HUES6 (cell line): ENCODE results near the gene STARD8.

Experiments
- H3K27ac ChIP-seq: 2 replicates; pipeline ENCODE4 v1.7.0; 2013; ENCODE audit warnings: low read depth, mild to moderate bottlenecking, low read length, inconsistent platforms
- H3K27me3 ChIP-seq: 2 replicates; pipeline ENCODE4 v1.6.1; 2013; ENCODE audit warnings: low read length; ENCODE audit not compliant: control insufficient read depth, insufficient read depth
- H3K36me3 ChIP-seq: 2 replicates; pipeline ENCODE4 v1.6.1; 2013; ENCODE audit warnings: low read length; ENCODE audit not compliant: control insufficient read depth, insufficient read depth
- H3K4me1 ChIP-seq: 2 replicates; pipeline ENCODE4 v1.6.1; 2013; ENCODE audit warnings: low read length; ENCODE audit not compliant: control insufficient read depth, insufficient read depth
- H3K4me3 ChIP-seq: 2 replicates; pipeline ENCODE4 v1.5.1; 2013; ENCODE audit warnings: low read depth, low read length
- H3K9ac ChIP-seq: one replicate; pipeline ENCODE4 v1.6.1; 2013; ENCODE audit warnings: mild to moderate bottlenecking, low read length
- H3K9me3 ChIP-seq: 2 replicates; pipeline ENCODE4 v1.6.1; 2013; ENCODE audit warnings: low read depth, low read length; ENCODE audit not compliant: control insufficient read depth, insufficient read depth

Gene STARD8

DNA sequence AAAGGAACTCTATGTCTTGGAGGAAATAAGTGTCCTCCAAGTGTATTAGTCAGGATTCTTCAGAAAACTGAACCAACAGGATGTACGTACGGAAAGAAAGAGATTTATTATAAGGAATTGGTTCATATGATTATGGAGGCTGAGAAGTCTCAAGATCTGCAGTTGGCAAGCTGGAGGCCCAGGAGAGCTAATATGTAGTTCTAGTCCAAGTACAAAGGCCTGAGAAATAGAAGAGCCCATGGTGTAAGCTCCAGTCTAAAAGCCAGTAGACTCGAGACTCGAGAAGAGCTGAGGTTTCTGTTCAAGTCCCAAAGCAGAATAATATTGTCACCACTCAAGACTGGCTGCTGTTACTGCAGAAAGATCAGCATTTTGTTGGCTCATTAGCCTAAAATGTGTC, 116.0 kb downstream of the STARD8 start:
- Histone ChIP-seq H3K9me3 (peaks cover 2% of the 10 kb centered on the region; the same call in 1 of the 2 replicates), H3K4me1 (no peaks in the 10 kb centered on the region), H3K9ac (no peak overlapping the region), H3K4me3 (no peak overlapping the region), H3K27me3 (peaks cover 3% of the 10 kb centered on the region), H3K36me3 (no peaks in the 10 kb centered on the region), H3K27ac (no peak overlapping the region)
